GM11168 (cell line): ENCODE data around the gene TAGAP.
"Not testable (repeated sequence)": the region's sequence is repeated elsewhere in the genome, so short reads cannot be mapped to it uniquely, and the experiment has no call there.

Experiments used
- in situ Hi-C: fragments of 300-500 bp; cut with MboI; formaldehyde crosslinking; loops from one replicate; pipeline ENCODE4 v1.12.0; 2022; ENCODE audit warnings: low sequenced_read_pairs; ENCODE audit not compliant: unreplicated experiment

The TAGAP gene

DNA sequence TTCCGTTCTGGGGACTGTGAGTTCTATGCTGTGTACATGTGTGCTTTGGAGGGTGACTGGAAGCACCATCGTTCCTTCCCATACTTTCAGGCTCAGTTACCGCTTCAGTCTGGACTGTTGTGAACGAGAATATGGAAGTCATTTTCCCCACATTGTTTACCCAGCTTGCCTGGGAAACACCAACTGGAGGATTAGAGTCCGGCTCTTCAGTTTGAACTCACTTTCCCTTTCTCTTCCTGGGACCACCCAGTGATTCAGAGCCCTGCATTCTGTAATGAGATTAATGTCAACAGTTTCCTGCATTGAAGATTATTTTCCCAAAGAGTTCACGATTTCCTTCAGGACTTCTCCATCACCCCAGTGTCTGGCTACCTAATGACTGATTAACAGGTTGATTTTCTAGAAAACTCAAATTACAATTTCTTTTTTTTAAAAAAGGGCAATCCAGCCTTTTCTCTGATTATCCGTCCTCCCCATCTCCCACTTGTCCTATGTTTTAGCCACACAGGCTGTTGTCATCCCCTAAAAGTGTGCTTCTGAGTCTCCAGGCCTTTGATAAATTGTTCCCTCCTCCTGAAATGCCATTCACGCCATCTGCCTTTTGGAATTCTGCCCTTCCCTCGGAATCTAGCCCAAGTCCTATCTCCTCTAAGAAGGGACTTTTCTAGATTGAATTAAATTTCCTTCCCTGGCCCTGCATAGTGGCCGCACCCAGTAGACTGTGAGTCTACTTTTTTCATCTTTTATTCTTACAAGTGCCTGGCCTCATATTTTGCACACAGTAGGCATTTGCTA lies 3.3 kb upstream of the TAGAP start:
- in situ Hi-C loops, result no loop called here

DNA sequence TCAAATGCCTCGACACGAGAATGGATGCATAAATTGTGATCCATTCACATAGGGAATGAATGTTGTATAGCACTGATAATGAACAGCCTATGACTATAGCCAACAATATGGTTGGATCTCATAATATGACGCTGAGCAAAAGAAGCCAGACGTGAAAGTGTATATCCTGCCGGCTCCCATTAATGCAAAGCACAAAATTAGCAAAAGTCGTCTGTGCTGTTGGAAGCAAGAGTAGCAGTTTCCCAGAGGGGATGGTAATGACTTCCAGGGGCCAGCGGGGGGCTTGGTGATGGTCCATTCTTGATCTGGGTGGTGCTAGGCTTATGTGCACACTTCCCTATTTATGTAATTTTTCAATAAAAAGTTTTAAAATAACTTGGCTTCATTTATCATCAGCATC lies 1.0 kb upstream of the TAGAP start:
- in situ Hi-C loops, result no loop called here

DNA sequence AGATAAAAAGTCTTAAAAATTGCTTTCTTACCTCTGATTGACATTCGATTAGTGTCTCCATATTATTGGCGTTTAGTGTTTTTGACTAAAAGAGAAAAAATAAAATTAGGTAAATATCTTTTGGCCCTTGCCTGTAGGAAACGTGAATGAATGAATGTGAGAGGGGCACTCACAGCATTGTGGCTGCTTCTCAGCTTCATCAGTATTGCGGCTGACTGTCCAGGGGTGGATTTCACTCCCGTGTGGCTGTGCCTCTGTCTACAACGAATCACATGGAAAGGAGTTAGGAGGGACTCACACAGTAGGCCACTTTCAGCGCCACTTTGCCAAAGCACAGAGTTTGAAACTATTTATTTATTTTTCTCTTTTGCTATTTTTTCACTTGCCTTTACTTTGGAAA lies 844 bp downstream of the TAGAP start:
- in situ Hi-C loops, result loop anchor here (5.0 kb wide), 1 partner anchor 58 kb away; no protein-coding TSS in a partner anchor

DNA sequence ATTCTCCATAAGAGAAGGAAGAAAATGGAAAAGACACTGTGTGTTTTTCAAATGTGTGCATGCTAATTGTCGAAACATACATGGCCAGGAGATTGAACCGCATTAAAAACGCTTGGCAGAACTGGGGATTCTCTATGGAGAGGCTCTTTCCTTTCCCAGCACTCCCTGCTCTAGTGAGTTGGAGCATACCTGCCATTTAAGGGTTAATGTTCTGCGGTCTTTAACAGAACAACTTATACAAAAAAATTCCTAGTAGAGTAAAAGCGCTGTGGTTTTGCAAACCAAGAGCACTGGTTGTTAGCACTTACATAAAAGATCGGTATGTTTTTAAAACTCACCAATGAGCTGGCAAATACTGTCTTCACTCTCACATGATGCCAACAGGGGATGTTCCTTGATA lies 1.5 kb downstream of the TAGAP start:
- in situ Hi-C loops, result loop anchor here (5.0 kb wide), 1 partner anchor 59 kb away; no protein-coding TSS in a partner anchor

DNA sequence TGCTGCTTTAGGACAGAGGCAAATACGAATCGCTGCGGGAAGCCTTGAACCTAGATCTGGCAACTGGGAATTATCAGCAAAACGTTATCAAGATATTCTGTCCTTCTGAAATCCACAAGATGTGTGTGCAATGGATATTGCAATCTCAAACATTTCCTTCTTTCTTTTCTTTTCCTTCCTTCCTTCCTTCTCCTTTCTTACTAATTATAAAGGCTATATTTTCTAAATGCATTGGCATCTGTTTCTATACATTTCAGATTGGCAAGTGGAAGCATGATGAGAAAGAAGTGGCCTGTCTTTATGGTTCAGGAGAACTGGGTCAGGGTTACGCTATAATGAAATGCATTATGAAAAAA lies 2.0 kb downstream of the TAGAP start:
- in situ Hi-C loops, result loop anchor here (5.0 kb wide), 1 partner anchor 59 kb away; no protein-coding TSS in a partner anchor

DNA sequence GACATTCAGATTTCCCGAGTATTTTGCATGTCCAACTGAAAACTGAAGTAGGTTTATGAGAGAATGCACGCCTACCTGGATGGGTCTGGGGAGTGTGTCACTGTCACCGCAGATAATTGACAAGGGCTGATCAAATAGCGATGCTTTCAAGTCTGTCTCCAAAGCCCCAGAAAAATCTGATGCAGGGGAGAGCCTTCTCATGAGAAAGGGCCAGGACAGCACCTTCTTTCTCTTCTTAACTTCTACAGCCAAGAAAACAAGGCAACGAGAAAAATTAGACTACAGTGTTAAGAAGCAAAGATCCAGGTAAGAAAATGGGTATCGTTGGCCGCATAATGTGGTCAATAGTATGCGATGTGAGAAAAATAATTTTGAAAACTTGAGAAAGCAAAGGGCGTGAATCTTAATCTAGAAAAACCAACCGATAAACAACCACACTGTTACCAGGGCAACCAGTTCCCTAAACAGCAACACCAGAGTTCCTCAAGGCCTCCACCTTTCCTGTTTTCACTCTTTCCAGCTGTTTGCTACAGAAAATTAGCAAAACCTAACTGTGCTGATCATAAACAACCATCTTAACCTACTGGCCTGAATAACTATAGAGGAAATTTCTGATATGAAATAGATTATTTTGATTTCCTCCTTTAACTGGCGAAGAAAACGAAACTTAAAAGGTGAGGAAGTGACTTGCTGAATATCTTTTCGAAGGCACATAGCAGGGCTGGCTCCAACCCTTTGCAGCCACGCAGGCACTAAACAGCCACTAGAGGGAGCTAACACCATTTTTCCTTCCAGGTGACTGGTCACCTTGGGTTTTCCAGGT lies 2.6 kb downstream of the TAGAP start:
- in situ Hi-C loops, result loop anchor here (5.0 kb wide), 1 partner anchor 60 kb away; no protein-coding TSS in a partner anchor

DNA sequence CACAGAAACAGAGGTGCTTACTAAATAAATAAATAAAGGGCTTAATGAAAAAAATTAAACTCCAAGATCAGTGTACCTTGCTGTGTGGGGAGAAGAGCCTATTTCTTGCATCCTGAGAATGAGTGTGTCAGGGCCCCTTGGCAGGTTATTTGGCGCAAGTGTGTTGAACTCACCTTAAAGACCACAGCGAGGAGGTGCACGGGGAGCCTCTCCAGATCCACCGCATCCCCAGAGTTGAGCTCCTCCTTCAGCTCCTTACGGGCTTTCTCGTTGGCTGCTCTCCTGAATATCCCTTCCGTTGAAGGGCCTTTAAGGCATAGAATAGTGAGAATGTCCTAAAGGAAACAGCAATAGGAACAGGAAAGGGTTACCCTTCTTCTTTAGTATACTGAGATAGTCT lies 3.6 kb downstream of the TAGAP start:
- in situ Hi-C loops, result loop anchor here (5.0 kb wide), 1 partner anchor 61 kb away; no protein-coding TSS in a partner anchor

DNA sequence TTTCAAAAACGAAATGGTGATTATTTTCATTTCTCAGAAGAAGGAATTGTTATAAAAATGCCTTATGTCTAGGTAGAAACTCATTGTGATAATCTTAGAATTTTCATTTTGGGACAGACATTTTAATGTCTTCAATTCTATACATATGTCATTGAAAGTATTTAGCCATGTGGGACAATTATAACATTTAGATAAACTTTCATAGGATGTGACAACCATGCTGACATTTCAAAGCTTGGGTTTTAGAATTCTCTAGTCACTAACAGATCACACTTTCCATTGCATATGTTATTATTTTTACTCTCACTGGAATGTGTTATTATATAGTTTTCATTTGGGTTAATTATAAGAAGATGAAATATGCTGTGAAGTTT lies 4.9 kb downstream of the TAGAP start:
- in situ Hi-C loops, result loop anchor here (5.0 kb wide), 1 partner anchor 62 kb away; no protein-coding TSS in a partner anchor

DNA sequence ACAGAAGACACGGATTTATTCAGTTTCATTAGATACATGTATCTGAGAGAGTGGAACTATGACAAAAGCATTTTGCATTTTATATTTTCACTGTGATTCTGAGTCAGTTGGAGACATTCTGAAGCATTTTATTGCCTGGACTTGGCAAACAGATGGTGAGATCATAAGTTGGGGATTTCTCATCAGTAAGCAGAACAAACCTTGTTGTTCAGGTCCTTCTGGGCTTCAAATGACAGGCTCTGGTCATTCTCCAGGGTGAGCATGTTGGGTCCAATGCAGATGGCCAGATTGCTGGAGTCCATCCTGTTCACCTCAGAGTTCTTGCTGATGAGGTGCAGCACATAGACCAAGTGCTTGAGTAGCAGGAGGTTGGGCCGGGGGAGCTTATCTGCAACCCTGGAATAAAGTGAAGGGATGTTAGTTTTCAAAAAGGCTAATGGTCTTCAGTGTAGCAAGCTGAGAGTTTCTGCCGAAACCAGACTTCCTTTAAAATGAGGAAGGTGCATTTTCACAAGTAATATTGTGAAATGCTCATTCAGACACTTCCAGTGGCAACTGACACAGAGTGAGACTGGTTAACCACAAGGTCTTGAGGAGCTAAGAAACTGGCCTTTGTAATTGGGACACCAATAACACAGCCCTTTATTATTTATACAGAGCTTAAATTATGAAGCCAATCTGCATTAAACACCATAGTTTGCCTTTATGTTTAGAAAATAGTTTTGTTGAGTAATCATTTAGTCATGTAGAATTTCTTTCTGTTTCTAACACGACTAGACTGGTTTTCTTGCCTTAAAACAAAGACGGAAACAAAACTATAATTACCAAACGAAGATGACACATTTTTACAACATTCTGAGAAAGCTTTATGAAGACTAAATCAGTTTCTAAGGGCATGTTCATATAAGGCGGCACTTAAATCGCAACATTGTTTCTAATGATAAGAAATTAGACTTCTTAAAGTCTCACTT lies 5.6 kb downstream of the TAGAP start:
- in situ Hi-C loops, result no loop called here

DNA sequence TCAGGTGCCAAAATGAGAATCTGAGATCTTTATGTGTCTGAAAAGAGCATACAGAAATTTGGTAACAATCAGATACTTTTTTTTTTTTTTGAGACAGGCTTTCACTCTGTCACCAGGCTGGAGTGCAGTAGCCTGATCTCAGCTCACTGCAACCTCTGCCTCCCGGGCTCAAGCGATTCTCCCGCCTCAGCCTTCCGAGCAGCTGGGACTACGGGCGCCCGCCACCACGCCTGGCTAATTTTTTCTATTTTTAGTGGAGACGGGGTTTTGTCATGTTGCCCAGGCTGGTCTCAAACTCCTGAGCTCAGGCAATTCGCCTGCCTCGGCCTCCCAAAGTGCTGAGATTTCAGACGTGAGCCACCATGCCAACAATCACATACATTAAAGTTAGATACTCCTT lies 6.5 kb downstream of the TAGAP start:
- in situ Hi-C loops, result not testable (repeated sequence)

DNA sequence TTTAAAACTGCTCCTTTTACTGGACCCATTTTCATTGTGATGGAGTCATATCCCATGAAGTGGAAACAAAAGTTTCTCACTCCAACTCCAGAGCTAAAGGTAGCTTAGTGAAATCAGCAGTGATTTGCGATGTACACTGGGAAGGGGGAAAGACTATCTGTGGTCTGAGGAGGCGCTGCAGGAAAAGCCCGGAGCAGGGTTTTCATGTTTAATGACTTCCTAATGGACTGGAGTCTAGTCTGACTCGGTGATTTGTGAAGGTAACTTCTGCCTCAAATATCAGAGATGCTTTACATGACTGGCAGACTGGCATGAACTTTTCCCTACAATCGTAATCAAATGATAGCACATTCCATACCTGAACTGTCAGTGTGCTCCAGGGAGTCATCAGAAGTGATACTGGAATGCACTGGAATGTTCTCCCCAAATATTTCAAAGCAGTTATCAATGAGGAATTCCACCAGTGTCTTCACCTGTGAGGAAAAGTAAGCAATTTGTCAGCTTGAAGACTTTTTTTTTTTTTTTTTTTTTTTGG lies 7.0 kb downstream of the TAGAP start:
- in situ Hi-C loops, result no loop called here

DNA sequence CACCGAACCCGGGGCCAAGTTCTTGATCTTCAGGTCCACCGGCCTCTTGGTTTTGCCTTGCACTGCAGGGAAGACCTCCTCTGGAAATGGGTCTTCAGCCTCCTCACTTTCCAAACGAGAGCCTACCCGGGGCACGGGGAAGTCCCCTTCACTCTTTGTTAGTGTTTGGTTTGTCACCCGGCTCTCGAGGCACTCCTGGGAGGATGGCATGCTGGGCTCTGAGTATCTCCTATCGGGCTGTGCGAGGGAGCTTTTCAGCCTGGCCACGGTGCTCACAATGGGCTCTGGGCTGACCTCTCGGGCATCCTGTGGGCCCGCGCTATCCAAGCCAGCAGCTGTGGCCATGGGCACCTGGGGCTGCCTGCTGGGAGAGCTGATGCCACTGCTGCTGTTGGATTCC lies 8.1 kb downstream of the TAGAP start:
- in situ Hi-C loops, result no loop called here

DNA sequence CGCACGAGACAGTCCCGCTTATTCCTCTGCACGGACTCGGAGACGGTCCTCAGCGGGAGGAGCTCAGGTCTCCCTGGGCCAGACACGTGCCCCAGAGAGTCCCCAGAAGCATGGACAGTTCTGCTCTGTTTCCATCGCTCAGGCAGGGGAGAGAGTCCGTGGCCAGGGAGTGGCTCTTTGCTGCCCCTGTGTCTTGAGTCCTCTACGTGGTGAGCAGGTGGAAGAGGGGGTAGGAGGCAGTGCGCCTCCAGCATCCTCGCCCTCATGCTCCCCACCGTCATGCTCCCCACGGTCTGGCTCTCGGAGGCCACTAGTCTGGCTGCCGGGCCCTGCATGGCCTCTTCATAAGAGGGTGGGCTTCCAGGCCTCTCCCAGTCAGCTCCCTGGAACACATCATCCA lies 8.9 kb downstream of the TAGAP start:
- in situ Hi-C loops, result no loop called here

DNA sequence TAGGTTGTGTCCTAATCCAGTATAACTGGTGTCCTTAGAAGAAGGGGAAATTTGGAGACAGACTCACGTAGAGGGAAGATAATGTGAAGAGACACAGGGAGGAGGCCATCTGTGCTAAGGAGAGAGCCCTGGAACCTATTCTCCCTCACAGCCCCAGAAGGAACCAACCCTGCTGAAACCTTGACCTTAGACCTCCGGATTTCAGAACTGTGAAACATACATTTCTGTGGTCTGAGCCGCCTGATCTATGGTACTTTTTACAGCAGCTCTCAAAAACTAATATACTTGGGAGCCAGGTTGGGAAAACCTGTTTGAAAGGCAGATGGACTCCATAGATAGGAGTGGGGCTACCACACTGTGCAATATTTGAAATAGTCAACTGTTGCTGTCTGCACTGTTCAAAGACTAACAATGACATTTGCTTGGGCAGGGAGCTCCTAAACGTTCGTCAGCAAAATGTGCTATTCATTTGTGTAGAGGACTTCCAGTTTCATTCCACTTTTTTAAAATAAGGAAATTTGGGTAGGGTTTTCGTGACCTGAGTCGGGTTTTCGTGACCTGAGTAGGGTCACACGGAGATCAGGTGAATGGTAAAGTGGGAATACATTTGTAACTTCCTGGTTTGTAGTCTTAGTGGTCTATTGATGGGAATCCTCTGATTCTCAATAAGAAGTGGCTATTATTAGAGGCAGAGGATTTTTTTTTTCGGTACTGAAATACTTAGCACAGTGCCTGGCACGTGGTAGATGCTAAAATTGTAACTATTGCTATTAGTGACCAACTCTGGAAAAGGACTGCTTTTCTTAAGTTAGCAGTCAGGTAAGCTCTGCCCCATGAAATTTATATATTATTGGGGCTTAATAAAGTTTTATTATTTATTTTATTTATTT lies 11.4 kb downstream of the TAGAP start:
- in situ Hi-C loops, result no loop called here

DNA sequence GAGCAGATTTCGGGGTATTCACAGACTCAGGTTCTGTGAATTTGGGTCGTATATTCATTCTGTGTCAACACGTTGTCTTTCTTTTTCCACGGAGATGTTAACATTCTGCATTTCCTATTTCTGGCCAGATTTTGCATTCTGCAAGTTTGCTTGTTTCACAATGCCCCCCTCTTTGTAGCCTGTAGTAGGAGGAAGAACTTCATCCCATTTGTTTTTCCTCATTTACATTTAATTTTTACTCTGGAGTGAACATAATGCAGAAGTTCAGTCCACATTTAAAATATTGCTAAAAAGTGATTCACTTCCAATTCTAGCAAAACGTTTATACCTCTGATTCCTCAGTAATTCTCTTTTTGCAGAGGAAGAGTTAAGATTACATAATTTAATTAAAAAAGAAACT lies 12.9 kb downstream of the TAGAP start:
- in situ Hi-C loops, result no loop called here

DNA sequence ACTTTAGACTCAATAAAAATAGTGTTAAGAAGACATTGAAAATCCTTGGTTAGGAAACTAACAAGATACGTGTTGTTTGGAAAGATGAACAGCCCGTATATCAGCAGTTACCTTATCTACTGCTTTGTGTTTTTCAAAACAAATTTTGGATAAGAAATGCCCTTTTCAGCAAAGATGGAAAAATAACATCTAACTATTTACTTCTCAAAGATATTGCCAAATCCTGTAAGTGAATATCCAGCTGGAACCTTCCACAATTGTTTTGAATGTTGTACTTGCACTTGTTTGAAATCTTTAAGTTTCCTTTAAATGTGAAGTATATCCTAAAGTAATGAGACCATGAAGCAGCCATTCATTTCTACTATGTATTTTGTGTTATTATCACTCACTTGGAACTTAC lies 14.6 kb downstream of the TAGAP start:
- in situ Hi-C loops, result no loop called here

DNA sequence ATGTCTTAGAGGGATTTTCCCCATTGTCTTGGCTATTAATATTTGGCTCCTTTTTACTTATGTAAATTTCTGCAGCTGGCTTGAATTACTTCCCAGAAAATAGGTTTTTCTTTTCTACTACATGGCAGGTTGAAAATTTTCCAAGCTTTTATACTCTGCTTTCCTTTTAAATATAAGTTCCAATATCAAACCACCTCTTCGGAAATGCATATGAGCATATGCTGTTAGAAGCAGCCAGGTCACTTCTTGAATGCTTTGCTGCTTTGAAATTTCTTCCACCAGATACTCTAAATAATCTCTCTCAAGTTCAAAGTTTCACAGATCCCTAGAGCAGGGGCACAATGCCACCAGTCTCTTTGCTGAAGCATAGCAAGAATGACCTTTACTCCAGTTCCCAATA lies 19.6 kb downstream of the TAGAP start:
- in situ Hi-C loops, result not testable (repeated sequence)

DNA sequence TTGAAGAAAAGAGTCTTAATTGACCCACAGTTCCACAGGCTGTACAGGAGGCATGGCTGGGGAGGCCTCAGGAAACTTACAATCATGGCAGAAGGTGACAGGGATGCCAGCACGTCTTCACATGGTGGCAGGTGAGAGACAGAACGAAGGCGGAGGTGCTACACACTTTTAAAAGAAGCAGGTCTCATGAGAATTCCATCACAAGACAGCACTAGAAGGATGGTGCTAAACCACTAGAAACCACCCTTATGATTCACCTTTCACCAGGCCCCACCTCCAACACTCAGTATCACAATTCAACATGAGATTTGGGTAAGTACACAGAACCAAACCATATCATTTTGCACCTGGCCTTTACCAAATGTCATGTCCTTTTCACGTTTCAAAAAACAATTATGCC lies 20.9 kb downstream of the TAGAP start:
- in situ Hi-C loops, result no loop called here

DNA sequence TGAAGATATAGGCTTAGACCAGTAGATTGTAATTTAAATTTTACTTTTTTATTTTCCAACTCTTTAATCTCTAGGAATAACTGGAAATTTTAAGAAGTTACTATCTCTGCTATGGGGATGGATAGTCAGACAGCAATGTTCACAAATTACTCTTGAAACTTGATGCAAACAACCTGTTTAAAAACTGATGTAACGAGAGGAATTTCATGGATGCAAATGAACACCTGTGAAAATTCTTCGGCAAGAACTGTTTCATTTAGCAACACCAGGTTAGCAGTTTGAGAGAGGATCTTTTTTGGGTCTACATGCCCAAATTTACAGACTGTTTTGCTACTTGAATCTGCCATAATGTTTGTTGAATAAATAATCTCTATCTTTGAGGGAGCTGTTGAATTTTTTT lies 24.8 kb downstream of the TAGAP start:
- in situ Hi-C loops, result no loop called here
